ENCODE measurements around the gene IP6K1.
"Not testable (repeated sequence)": the region's sequence is repeated elsewhere in the genome, so short reads cannot be mapped to it uniquely, and the experiment has no call there.

The IP6K1 gene

DNA sequence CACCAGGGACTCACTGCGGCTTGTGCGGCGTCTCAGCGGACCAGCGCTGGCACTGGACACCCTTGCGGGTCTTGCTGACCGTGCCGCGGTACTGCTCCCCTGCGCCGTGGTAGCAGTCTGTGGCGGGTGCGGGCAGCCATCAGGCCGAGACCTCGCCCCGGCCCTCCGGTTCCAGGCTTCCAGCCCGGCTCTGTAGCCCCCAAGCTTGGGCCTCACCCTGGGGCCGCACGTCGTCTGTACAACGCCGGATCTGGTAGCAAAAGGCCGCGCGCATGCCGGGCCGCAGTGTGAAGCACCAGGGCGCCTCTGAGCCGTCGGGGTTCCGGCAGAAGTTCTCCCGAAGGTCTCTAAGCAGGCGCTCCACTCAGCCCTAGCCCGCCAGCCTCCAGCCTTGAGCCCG, 100.5 kb downstream of the IP6K1 start:
- DNase-seq: not testable (repeated sequence)

DNA sequence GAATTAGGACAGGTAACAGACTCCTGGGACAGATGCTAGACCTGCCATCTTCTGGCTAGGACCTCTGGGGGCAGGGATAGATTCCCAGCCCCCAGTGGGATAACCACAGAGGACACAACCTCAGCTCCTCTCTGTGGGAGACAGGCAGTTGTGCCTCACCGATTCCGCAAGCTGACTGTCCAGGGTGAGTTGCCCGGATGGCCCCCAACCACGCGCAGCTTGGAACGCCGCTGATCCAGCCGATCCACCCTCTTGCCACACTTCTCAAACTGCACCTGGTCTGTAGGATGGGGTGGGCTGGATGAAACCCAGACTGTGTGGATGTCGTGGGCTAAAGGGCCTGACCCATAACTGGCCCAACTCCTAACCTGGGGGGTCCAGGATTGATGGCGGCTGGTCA, 101.2 kb downstream of the IP6K1 start:
- DNase-seq: not testable (repeated sequence)

DNA sequence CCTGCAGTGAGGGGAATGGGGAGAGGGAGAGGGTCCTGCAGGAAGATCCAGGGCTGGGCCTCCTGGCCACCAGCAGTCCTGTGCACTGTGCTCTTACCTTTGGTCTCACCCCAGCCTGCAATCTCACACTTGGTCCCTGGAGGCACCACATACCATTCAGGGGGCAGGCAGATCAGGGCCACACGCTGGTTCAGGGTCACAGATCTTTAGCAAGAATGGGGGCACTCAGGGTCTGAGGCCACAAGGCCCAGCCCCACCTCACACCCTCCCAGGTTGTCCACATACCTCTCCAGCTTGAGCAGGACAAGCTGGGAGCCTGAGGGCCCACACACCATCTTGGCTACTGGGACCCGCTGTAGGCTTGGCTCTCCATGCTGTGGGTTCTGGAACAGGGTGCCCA, 101.9 kb downstream of the IP6K1 start:
- not testable (repeated sequence) for DNase-seq

DNA sequence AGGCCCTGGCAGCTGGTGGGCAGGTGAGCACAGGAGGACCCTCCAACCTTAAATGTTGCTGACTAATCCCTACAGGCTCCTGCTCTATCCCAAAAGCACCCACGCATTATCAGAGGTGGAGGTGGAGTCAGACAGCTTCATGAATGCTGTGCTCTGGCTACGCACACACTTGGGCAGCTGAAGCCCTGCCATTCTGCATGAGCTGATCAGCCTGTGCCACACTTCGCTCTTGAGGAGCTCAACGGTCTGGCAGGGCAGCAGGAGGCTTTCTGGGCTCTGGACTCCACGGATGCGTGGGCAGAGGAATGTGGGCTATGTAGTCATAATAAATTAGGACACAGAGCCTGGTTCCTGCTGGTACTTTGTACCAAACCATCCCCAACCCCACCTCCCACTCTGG, 103.2 kb downstream of the IP6K1 start:
- no peak for DNase-seq

DNA sequence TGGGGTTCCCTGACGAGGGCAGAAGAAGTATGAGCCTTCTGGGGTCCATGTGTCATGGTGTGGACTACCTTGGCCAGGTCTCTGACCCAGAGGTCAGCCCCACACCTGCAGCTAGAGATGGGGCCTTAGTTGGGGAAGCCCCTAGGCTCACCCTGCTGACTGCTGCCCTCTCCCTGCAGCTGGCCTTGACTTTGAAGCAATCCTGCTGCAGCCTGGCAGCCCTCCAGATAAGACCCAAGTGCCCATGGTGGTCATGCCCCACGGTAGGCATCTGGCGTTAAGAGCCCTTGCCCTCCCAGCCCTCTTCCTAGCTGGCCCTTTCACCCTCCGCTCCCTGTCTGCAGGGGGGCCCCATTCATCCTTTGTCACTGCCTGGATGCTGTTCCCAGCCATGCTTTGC, 104.8 kb downstream of the IP6K1 start:
- DNase-seq: no peak

DNA sequence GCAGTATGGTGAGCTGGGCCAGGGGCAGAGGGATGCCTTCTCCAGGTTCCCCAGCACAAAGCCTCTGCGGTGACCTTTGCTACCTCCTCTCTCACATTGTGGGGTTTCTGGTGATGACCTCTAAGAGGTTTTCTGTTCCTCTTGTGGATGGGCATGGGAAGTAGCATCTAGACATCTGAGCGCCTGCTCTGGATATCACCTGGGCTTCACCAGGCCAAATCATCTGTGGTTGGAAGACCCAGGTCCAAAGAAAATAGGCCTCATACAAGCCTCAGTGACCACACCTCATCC, 105.2 kb downstream of the IP6K1 start:
- DNase-seq: no peak

DNA sequence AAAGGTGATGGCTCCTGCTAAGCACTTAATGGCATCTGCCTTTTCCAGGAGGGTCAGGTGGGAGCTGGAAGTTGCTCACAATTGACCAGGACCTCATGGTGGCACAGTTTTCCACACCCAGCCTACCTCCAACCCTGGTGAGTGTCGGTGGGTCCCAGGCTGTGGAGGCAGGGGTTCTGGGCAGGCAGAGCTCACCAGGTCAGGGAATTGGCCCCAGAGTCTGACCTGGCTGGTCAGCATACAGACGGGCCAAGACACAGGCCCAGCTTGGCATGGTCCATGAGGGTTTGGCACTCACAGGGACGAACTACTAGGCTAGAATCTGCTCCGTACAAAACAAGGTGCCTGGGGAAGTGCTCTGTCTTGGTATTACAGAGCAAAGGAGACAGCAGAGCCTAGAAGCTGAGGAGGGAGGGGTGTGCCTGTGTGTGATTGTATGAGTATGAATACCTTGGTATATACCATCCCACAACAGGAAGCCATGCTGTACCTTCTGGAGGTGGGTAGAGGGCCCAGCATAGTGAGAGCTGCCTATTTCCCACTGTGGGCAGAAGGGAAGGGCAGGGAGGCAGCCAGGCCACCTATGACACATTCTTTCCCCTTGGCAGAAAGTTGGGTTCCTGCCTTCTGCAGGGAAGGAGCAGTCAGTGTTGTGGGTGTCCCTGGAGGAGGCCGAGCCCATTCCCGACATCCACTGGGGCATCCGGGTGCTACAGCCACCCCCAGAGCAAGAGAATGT, 105.7 kb downstream of the IP6K1 start:
- no peak for DNase-seq

DNA sequence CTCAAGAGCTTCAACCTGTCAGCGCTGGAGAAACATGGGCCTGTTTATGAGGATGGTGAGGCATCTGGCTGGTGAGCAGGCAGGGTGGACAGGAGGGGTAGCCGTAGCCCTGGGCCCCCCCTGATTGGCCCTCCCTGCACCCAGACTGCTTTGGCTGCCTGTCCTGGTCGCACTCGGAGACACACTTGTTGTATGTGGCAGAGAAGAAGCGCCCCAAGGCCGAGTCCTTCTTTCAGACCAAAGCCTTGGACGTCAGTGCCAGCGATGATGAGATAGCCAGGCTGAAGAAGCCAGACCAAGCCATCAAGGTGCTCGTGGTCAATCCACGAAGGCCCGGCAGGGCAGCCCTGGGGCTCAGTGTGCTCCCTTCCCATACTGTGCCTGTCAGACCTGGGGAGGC, 110.4 kb downstream of the IP6K1 start:
- DNase-seq: no peak

DNA sequence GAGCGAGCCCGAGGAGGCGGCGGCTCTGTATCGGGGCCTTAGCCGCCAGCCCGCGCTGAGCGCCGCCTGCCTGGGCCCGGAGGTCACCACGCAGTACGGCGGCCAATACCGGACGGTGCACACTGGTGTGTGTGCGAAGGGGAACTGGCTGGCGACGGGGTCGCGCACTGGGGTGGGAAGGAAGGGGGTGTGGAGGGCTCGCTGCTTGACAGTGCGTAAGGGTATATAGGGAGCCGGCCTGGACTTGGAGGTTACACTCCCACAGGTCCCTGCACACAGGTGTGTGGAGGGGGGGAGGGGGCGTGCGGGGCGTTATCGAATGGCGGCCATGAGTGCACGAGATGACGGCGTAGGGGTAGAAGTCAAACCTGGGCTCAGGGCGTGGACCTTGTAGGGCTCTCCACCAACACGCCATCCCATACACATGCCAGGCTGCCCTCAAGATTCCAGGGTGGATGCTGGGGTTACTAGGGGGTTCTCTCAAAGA, 111.8 kb downstream of the IP6K1 start:
- no peak for DNase-seq

All from NCI-H524 treated with DMSO at 0.1 percent for 48 hours (cell line).